Thymus (tissue), 11 donors: ENCODE measurements around the gene ATF6. TPM values are rescaled to one million over a fixed set of nuclear protein-coding genes. Genes with fewer than 3 reads are reported as not detected.

Experiments used
- DNase-seq, 9 donors: peaks; one replicate each; pipeline ENCODE4 v3.0.0-alpha.2; 2013; ENCODE audit warnings: low spot score in 9 of 9, low read depth in 6 of 9, missing footprints in 1 of 9
- H3K27ac ChIP-seq, 2 donors: one replicate each; pipeline ENCODE4 v1.5.1; 2013; ENCODE audit warnings: control low read depth in 1 of 2, low read depth in 1 of 2, low read length in 1 of 2, mild to moderate bottlenecking in 1 of 2, moderate library complexity in 1 of 2
- H3K27me3 ChIP-seq, 2 donors: one replicate each; pipeline ENCODE4 v1.5.1; 2013; ENCODE audit warnings: low read length in 1 of 2; ENCODE audit not compliant: control insufficient read depth in 2 of 2, insufficient read depth in 1 of 2
- H3K36me3 ChIP-seq, 2 donors: one replicate each; pipeline ENCODE4 v1.5.1; 2013; ENCODE audit warnings: low read length in 1 of 2, mild to moderate bottlenecking in 1 of 2, moderate library complexity in 1 of 2; ENCODE audit not compliant: control insufficient read depth in 2 of 2, insufficient read depth in 2 of 2
- H3K4me1 ChIP-seq, 2 donors: one replicate each; pipeline ENCODE4 v1.5.1; 2013; ENCODE audit warnings: low read length in 2 of 2; ENCODE audit not compliant: control insufficient read depth in 2 of 2, insufficient read depth in 2 of 2
- H3K4me3 ChIP-seq, 2 donors: one replicate each; pipeline ENCODE4 v1.5.1; 2013; ENCODE audit warnings: low read length in 2 of 2, control low read depth in 1 of 2, mild to moderate bottlenecking in 1 of 2
- H3K9me3 ChIP-seq, 2 donors: one replicate each; pipeline ENCODE4 v1.5.1; 2013; ENCODE audit warnings: low read length in 1 of 2, mild to moderate bottlenecking in 1 of 2; ENCODE audit not compliant: control insufficient read depth in 2 of 2, insufficient read depth in 1 of 2
- WGBS: extraction: QIAGEN DNeasy Blood & Tissue Kit; methylation state at CpG from one replicate; pipeline ENCODE4 v1.1.7; 2013; 5-methylcytosine and 5-hydroxymethylcytosine counted together
- polyA plus RNA-seq: library from polyadenylated mRNA; stranded (reverse); fragments of 200-250 nt; gene quantifications from one replicate; pipeline ENCODE4 v1.2.3, GENCODE V29; 2013
- total RNA-seq: library from RNA; stranded (reverse); fragments of 120-200 nt; gene quantifications from one replicate; pipeline ENCODE4 v1.2.4, GENCODE V29; 2013
- donor health status: healthy.

ATF6 gene
- total and polyA plus RNA-seq, 2 donors: 6.5 to 12.7 TPM

- H3K27me3 ChIP-seq: no peaks in the 10 kb centered on the region
- DNase-seq: no peak
- H3K9me3 ChIP-seq: no peaks in the 10 kb centered on the region
- no peak overlapping the region for H3K27ac ChIP-seq
- H3K4me3 ChIP-seq: no peak overlapping the region
- no peaks in the 10 kb centered on the region for H3K4me1 ChIP-seq
- WGBS: 95% methylated on average over 5 of the region's 5 CpGs
- peaks cover 3 to 7% of the 10 kb centered on the region in 2 donors for H3K36me3 ChIP-seq
Observed at GRCh38 chr1:161946071-161946987, 180.2 kb downstream of the ATF6 start.

GRCh38 chr1:161948435-161948834, 182.3 kb downstream of the ATF6 start:
- WGBS: 25% methylated on average over 4 of the region's 4 CpGs

DNA sequence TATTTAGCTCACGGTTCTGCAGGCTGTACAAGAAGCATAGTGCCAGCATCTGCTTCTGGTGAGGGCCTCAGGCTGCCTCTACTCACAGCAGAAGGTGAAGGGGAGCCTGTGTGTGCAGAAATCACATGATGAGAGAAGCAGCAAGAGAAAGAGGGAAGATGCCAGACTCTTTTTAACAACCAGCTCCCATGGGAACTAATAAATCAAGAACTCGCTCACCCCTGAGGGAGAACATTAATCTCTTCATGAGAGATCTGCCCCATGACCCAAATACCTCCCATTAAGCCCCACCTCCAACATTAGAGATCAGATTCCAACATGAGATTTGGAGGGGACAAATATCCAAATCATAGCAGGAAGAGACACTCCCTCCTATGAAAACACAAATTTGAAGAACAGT, 183.4 kb downstream of the ATF6 start:
- no peak for DNase-seq
- H3K27ac ChIP-seq: no peak overlapping the region
- peaks cover 0 to 1% of the 10 kb centered on the region in 2 donors for H3K36me3 ChIP-seq
- H3K9me3 ChIP-seq: no peaks in the 10 kb centered on the region
- H3K4me3 ChIP-seq: no peak overlapping the region
- H3K27me3 ChIP-seq: no peaks in the 10 kb centered on the region
- 98% methylated on average over 2 of the region's 2 CpGs for WGBS
- no peaks in the 10 kb centered on the region for H3K4me1 ChIP-seq

More at GRCh38 chr1:161948435-161948834, 182.3 kb downstream of the ATF6 start:
- H3K36me3 ChIP-seq: peaks cover 2 to 3% of the 10 kb centered on the region in 2 donors
- H3K27me3 ChIP-seq: no peaks in the 10 kb centered on the region
- no peak for DNase-seq
- no peak overlapping the region for H3K27ac ChIP-seq
- H3K4me1 ChIP-seq: no peaks in the 10 kb centered on the region
- no peaks in the 10 kb centered on the region for H3K9me3 ChIP-seq
- H3K4me3 ChIP-seq: no peak overlapping the region

DNA sequence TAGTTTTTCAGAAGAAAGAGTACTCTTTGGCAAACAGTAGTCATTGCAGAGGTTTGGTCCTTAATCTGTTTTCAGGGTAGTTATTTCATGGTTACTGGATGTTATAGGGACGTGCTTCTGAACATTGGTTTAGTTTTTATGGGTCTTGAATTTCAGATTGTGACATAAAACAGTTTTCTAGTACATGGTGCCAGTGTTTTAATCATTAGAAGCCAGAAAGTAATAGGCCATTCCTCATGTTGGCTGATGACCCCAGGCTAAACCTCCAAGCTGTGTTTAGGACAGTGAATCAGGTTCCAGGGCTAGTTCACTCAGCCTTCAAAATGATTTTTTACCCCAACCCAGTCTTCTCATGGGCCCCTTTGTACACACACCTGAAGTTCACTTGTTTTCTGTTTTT, 184.3 kb downstream of the ATF6 start:
- H3K27me3 ChIP-seq: no peaks in the 10 kb centered on the region
- no peak overlapping the region for H3K27ac ChIP-seq
- WGBS: 89% methylated on average over 1 of the region's 1 CpG
- no peaks in the 10 kb centered on the region for H3K36me3 ChIP-seq
- H3K4me3 ChIP-seq: no peak overlapping the region
- H3K4me1 ChIP-seq: no peaks in the 10 kb centered on the region
- H3K9me3 ChIP-seq: no peaks in the 10 kb centered on the region
- no peak for DNase-seq

DNA sequence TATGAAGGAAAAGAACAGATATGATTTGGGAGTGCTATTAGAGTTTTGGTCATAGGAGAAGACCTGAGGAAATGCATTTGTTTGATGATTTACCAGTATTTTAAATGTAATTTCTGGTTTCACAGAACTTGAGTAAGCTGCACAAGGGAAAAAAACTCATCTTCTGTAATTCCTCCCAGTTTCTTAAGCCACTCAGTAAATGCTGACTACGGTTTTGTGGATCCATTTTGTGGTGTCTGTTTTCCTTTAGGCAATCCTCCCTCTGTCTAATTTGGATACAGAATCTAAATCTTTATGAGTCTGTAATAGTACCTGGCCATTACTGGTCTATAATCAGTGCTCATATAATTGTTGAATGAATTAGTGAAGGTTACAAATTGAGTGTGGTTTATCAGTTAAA, 185.5 kb downstream of the ATF6 start:
- no peaks in the 10 kb centered on the region for H3K36me3 ChIP-seq
- H3K4me3 ChIP-seq: no peak overlapping the region
- DNase-seq: no peak
- WGBS: 94% methylated on average over 1 of the region's 1 CpG
- no peaks in the 10 kb centered on the region for H3K4me1 ChIP-seq
- H3K27ac ChIP-seq: no peak overlapping the region
- no peaks in the 10 kb centered on the region for H3K9me3 ChIP-seq
- no peaks in the 10 kb centered on the region for H3K27me3 ChIP-seq

DNA sequence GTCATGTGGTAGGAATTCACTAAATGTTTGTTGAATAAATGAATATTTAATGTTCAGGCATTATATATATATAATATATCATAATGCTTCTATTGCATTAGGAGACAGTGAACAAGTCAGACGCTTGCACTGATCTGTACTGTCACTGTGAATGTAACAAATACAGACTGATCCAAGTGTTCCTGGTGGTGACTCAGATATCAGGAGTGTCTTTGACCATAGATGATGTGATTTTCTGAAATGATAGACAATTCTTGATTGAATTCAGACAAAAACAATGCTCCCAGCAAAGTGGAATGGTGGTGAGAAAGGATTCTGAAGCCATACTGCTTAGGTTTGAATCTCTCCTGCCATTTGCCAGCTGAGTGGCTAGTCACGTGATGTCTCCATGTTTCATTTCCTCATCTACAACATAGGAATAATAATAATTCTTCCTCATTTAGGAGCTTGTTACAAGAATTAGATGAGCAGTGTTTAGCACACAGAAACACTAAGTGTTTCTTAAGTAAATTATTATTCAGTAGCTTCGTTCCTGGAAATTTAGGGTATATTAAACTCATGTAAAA, 186.6 kb downstream of the ATF6 start:
- over 99% methylated on average over 3 of the region's 3 CpGs for WGBS
- Histone ChIP-seq H3K9me3 (no peaks in the 10 kb centered on the region), H3K27me3 (no peaks in the 10 kb centered on the region), H3K36me3 (no peaks in the 10 kb centered on the region), H3K4me1 (no peaks in the 10 kb centered on the region), H3K27ac (no peak overlapping the region), H3K4me3 (no peak overlapping the region)
- DNase-seq: no peak

GRCh38 chr1:161953256-161953920, 187.3 kb downstream of the ATF6 start:
- peaks cover 2 to 3% of the 10 kb centered on the region in 2 donors for H3K36me3 ChIP-seq
- H3K27me3 ChIP-seq: no peaks in the 10 kb centered on the region
- WGBS: 96% methylated on average over 5 of the region's 5 CpGs
- no peaks in the 10 kb centered on the region for H3K4me1 ChIP-seq
- H3K4me3 ChIP-seq: no peak overlapping the region
- DNase-seq: no peak
- H3K27ac ChIP-seq: no peak overlapping the region
- no peaks in the 10 kb centered on the region for H3K9me3 ChIP-seq

GRCh38 chr1:161954050-161954449, 187.9 kb downstream of the ATF6 start:
- DNase-seq: no peak

GRCh38 chr1:161954466-161954865, 188.3 kb downstream of the ATF6 start:
- H3K27me3 ChIP-seq: no peaks in the 10 kb centered on the region
- H3K4me1 ChIP-seq: no peaks in the 10 kb centered on the region
- no peak overlapping the region for H3K27ac ChIP-seq
- H3K4me3 ChIP-seq: no peak overlapping the region
- no peaks in the 10 kb centered on the region for H3K9me3 ChIP-seq
- H3K36me3 ChIP-seq: peaks cover 5 to 9% of the 10 kb centered on the region in 2 donors
- DNase-seq: no peak

More at GRCh38 chr1:161954050-161954449, 187.9 kb downstream of the ATF6 start:
- WGBS: 27% methylated on average over 2 of the region's 2 CpGs
- Histone ChIP-seq H3K27me3 (no peaks in the 10 kb centered on the region), H3K27ac (no peak overlapping the region), H3K4me3 (no peak overlapping the region), H3K4me1 (no peaks in the 10 kb centered on the region), H3K36me3 (peaks cover 5 to 8% of the 10 kb centered on the region in 2 donors), H3K9me3 (no peaks in the 10 kb centered on the region)
